Epithelial cell of esophagus (primary cell): Measurements from ENCODE around the gene SLC16A12.

Experiments
- DNase-seq: peaks from one replicate; pipeline ENCODE4 v3.0.0; 2010; ENCODE audit warnings: low read depth
- H3K4me3 ChIP-seq: 2 replicates; pipeline ENCODE4 v1.5.1; 2011; ENCODE audit warnings: mild to moderate bottlenecking, low read length, control low read depth
- CTCF ChIP-seq: IDR thresholded peaks from 2 replicates; pipeline ENCODE4 v1.5.1; 2011; ENCODE audit warnings: low read depth, mild to moderate bottlenecking, low read length, control low read depth, inconsistent platforms; ENCODE audit not compliant: insufficient read depth; ENCODE audit errors: missing control alignments

SLC16A12 gene

GRCh38 chr10:89535171-89536012, at the start of gene SLC16A12:
SLC16A12 (minus strand) TSS chr10:89535594; CDS start chr10:89462578, 73,016 bp downstream.
- no peak for TF ChIP-seq CTCF
- DNase-seq: peak; percentile 6
- H3K4me3 ChIP-seq: peak within 1 kb of the TSS; percentile 38

GRCh38 chr10:89582022-89582421, 46.6 kb upstream of the SLC16A12 start:
- no peak for TF ChIP-seq CTCF

DNA sequence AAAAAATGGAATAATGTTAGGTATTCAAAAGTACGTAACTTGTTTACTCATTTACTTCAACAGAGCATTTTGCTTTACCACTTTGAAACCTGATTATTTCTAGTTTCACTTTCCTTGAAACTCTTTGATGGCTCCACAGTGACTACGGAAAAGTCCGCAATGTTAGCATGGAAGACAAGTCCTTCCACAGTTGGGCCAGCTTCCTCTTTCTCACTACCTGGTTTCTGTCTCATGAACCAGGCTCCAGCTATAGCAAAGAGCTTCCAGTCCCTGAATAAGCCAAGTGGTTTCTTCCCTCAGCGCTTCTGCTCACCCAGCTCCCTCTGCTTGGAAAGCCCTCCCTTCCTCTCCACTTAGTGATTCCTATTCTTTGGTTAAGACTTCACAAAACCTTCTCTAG, 44.8 kb upstream of the SLC16A12 start:
- no peak overlapping the region for H3K4me3 ChIP-seq
- no peak for TF ChIP-seq CTCF
- DNase-seq: no peak

More at GRCh38 chr10:89582022-89582421, 46.6 kb upstream of the SLC16A12 start:
- H3K4me3 ChIP-seq: no peak overlapping the region
- no peak for DNase-seq

DNA sequence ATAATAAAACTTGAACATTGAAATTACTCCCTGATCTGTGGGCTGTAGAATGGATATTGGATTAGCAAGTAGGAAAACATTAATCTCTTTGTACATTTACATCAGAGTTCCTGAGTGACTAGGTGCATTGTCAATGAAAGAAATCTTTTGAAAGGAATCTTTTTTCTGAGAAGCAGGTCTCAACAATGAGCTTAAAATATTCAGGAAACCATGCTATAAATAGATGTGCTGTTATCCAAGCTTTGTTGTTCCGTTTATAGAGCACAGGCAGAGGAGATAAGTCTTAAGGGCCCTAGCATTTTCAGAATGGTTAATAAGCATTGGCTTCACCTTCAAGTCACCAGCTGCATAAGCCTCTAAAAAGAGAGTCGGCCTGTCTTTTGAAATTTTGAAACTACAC, 41.3 kb upstream of the SLC16A12 start:
- no peak overlapping the region for H3K4me3 ChIP-seq
- TF ChIP-seq CTCF: no peak
- DNase-seq: no peak

GRCh38 chr10:89576022-89576421, 40.6 kb upstream of the SLC16A12 start:
- no peak for DNase-seq
- no peak for TF ChIP-seq CTCF
- H3K4me3 ChIP-seq: no peak overlapping the region

DNA sequence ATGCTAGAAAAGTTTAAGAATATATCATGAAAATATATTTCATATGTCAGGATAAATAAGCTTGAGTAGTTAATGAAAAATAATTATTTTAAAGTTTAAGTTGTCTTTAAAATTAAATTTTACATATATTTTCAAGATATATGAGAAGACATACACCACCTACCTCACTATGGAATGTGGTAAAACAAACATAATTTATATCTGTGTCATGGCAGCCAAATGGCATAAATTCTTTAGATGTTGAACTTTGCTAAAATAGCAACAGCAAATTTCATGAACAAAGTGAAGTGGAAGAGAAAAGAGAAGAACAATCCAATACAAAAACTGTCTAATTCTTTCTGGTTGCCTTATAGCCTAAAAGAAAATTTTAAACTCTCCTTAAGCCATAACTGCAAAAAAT, 39.6 kb upstream of the SLC16A12 start:
- H3K4me3 ChIP-seq: no peak overlapping the region
- TF ChIP-seq CTCF: no peak
- no peak for DNase-seq

DNA sequence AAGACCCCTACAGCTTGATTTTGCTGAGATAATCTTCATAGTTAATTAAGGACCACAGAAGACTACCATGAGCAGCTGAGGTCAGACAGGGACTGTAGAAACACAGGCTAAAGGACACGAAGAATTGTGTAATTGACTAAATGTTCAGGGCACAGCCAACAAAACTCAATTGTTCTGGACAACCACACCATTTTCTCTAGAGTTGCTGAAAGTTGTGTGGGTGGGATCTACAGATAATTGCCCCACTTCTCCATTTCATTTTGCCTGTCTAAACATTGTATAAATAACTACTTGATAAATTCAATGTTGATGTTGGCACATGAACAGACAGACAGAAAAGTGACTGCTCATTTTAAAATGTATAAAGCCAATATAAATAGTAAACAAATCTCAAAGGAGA, 39.0 kb upstream of the SLC16A12 start:
- no peak for DNase-seq
- H3K4me3 ChIP-seq: no peak overlapping the region
- no peak for TF ChIP-seq CTCF
